Measurements from ENCODE around the gene HELZ.

DNA sequence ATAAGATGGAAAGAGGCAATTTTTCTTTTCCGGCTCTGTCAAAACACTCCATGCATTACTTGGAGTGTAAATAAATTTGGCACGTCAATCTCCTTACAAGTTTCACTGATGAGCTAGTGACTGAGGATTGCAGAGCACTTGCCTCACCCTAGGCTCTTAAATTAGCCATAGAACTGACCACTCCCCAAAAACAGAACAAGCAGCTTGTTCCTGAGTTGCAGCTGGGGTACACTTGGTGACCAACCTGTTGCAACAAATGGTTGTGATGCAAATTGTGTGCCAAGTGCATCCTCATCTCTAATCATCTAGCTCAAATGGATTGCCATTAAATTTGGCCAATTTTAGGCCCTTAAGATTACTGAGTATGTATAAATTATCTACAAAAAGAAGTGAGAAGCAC is 133.7 kb downstream of the HELZ start:
- TF ChIP-seq POLR2A (IDR thresholded peaks at IDR 0.05), result no peak
- TF ChIP-seq, protein P1, sequence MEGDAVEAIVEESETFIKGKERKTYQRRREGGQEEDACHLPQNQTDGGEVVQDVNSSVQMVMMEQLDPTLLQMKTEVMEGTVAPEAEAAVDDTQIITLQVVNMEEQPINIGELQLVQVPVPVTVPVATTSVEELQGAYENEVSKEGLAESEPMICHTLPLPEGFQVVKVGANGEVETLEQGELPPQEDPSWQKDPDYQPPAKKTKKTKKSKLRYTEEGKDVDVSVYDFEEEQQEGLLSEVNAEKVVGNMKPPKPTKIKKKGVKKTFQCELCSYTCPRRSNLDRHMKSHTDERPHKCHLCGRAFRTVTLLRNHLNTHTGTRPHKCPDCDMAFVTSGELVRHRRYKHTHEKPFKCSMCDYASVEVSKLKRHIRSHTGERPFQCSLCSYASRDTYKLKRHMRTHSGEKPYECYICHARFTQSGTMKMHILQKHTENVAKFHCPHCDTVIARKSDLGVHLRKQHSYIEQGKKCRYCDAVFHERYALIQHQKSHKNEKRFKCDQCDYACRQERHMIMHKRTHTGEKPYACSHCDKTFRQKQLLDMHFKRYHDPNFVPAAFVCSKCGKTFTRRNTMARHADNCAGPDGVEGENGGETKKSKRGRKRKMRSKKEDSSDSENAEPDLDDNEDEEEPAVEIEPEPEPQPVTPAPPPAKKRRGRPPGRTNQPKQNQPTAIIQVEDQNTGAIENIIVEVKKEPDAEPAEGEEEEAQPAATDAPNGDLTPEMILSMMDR (IDR thresholded peaks at IDR 0.05), result no peak
